HCT116 (cell line): Measurements from ENCODE around the gene TMEM242. TPM values are rescaled to one million over a fixed set of nuclear protein-coding genes. Genes with fewer than 3 reads are reported as not detected.

Source experiments
- ATAC-seq: fragments of 200-7000 bp; cut with Tn5 transposase; 2 replicates; pipeline ENCODE4 v1.9.1; 2020; ENCODE audit warnings: mild to moderate bottlenecking, moderate library complexity
- BruUV-seq: library from RNA; stranded (reverse); fragments of 400-500 nt; replicated peaks from 2 replicates; lab custom pipeline; 2021; lab: Mats Ljungman, UMichigan
- CTCF ChIA-PET: fragments of 300-600 bp; sonication (Branson Sonifier 250); formaldehyde crosslinking; loops from one replicate; lab custom pipeline; 2021; ENCODE audit warnings: antibody characterized with exemption; lab: Charles Lee
- POLR2A ChIA-PET: fragments of 300-600, 350-600 bp; sonication (Branson Sonifier 250); formaldehyde crosslinking; loops from one replicate; lab custom pipeline; 2021; ENCODE audit warnings: antibody characterized with exemption; lab: Charles Lee
- RAD21 ChIA-PET, 2 experiments: fragments of 300-600 bp; sonication (Branson Sonifier 250); formaldehyde crosslinking; loops; one replicate each; lab custom pipeline; 2023; ENCODE audit warnings: low total read pairs in 2 of 2; ENCODE audit not compliant: uncharacterized antibody in 2 of 2, unreplicated experiment in 2 of 2, low non-redundant PET in 1 of 2; lab: Charles Lee
- DNase-seq: peaks from one replicate; pipeline ENCODE4 v3.0.0-alpha.2; 2010; ENCODE audit warnings: low read depth, low spot score
- H2AFZ ChIP-seq: fragments of 200-600 bp; shearing (Covaris generic), sonication (generic); 2 replicates; pipeline ENCODE4 v1.6.1; 2017; ENCODE audit warnings: low read depth, mixed run types, mixed read lengths, antibody characterized with exemption, low read length; ENCODE audit not compliant: poor library complexity, severe bottlenecking
- H3K27ac ChIP-seq: 2 replicates; pipeline ENCODE4 v1.5.1; 2012; ENCODE audit warnings: low read depth, low read length
- H3K27me3 ChIP-seq: fragments of 200-600 bp; sonication (generic); 2 replicates; pipeline ENCODE4 v1.6.1; 2016; ENCODE audit warnings: mixed run types, low read length, mixed read lengths; ENCODE audit not compliant: insufficient read depth
- H3K36me3 ChIP-seq, 2 experiments: fragments of 200-500 bp in 1 of 2; fragments of 200-600 bp in 1 of 2; sonication (Bioruptor generic) in 1 of 2; sonication (generic) in 1 of 2; 2 replicates each; pipeline versions ENCODE4 v1.5.1 to v1.6.1; 2014 to 2016; ENCODE audit warnings: low read length in 2 of 2, inconsistent platforms in 1 of 2, mixed read lengths in 1 of 2, mixed run types in 1 of 2; ENCODE audit not compliant: insufficient read depth in 2 of 2, control insufficient read depth in 1 of 2
- H3K4me1 ChIP-seq, 2 experiments: fragments of 200-600 bp in 1 of 2; sonication (generic) in 1 of 2; 2 replicates each; pipeline versions ENCODE4 v1.5.1 to v1.6.1; 2012 to 2017; ENCODE audit warnings: low read length in 2 of 2, inconsistent platforms in 1 of 2, mild to moderate bottlenecking in 1 of 2, mixed read lengths in 1 of 2, mixed run types in 1 of 2, moderate library complexity in 1 of 2; ENCODE audit not compliant: insufficient read depth in 2 of 2, control insufficient read depth in 1 of 2
- H3K4me2 ChIP-seq: fragments of 200-600 bp; sonication (generic); 2 replicates; pipeline ENCODE4 v1.6.1; 2017; ENCODE audit warnings: mixed run types, low read length, mixed read lengths
- H3K4me3 ChIP-seq, 2 experiments: fragments of 200-600 bp in 1 of 2; sonication (generic) in 1 of 2; replicated peaks in 1 of 2; 2 replicates each; pipeline ENCODE4 v1.5.1; 2011 to 2016; ENCODE audit warnings: low read length in 2 of 2, control low read depth in 1 of 2, low read depth in 1 of 2, mild to moderate bottlenecking in 1 of 2, mixed read lengths in 1 of 2, mixed run types in 1 of 2
- H3K79me2 ChIP-seq: fragments of 200-600 bp; sonication (generic); 2 replicates; pipeline ENCODE4 v1.6.1; 2017; ENCODE audit warnings: mild to moderate bottlenecking, mixed run types, low read length, moderate library complexity, mixed read lengths; ENCODE audit not compliant: insufficient read depth
- H3K9ac ChIP-seq: fragments of 200-600 bp; sonication (generic); 2 replicates; pipeline ENCODE4 v1.6.1; 2016; ENCODE audit warnings: low read length, mixed read lengths
- H3K9me2 ChIP-seq: fragments of 200-600 bp; sonication (generic), shearing (Covaris generic); 2 replicates; pipeline ENCODE4 v1.6.1; 2017; ENCODE audit warnings: mixed run types, mild to moderate bottlenecking, moderate library complexity; ENCODE audit not compliant: insufficient read depth
- H3K9me3 ChIP-seq, 2 experiments: fragments of 200-500 bp in 1 of 2; fragments of 200-600 bp in 1 of 2; sonication (Bioruptor generic) in 1 of 2; sonication (generic) in 1 of 2; 2 replicates each; pipeline ENCODE4 v1.6.1; 2014 to 2017; ENCODE audit warnings: low read length in 2 of 2, mixed read lengths in 2 of 2, inconsistent platforms in 1 of 2, low read depth in 1 of 2, mild to moderate bottlenecking in 1 of 2, mixed run types in 1 of 2, moderate library complexity in 1 of 2; ENCODE audit not compliant: control insufficient read depth in 1 of 2, insufficient read depth in 1 of 2
- H4K20me1 ChIP-seq: fragments of 200-600 bp; sonication (generic), shearing (Covaris generic); 2 replicates; pipeline ENCODE4 v1.6.1; 2017; ENCODE audit warnings: mixed run types, mild to moderate bottlenecking, moderate library complexity; ENCODE audit not compliant: insufficient read depth
- CBX3 ChIP-seq: IDR thresholded peaks from 2 replicates; pipeline ENCODE4 v1.6.1; 2012; ENCODE audit warnings: low read depth
- CEBPB ChIP-seq: IDR thresholded peaks from 2 replicates; pipeline ENCODE4 v1.6.1; 2012; ENCODE audit warnings: low read depth
- EGR1 ChIP-seq: IDR thresholded peaks from 2 replicates; pipeline ENCODE4 v1.6.1; 2012; ENCODE audit warnings: low read depth
- EZH2 ChIP-seq: fragments of 200-600 bp; sonication (generic); IDR thresholded peaks from 2 replicates; pipeline ENCODE4 v1.6.1; 2017; ENCODE audit warnings: antibody characterized with exemption, mixed run types
- POLR2A ChIP-seq: IDR thresholded peaks from 2 replicates; pipeline ENCODE4 v1.7.0; 2011; ENCODE audit warnings: borderline replicate concordance; ENCODE audit not compliant: insufficient read depth, insufficient read length; ENCODE audit errors: extremely low read depth
- POLR2AphosphoS5 ChIP-seq: IDR thresholded peaks from 2 replicates; pipeline ENCODE4 v1.6.1; 2011; ENCODE audit warnings: mild to moderate bottlenecking, low read depth, low read length, moderate library complexity
- RAD21 ChIP-seq: IDR thresholded peaks from 2 replicates; pipeline ENCODE4 v1.6.1; 2012; ENCODE audit warnings: low read depth, mild to moderate bottlenecking
- SP1 ChIP-seq: IDR thresholded peaks from 2 replicates; pipeline ENCODE4 v1.6.1; 2012; ENCODE audit warnings: low read depth
- SRF ChIP-seq: IDR thresholded peaks from 2 replicates; pipeline ENCODE4 v1.6.1; 2012; ENCODE audit warnings: low read depth
- TCF7L2 ChIP-seq: IDR thresholded peaks from 2 replicates; pipeline ENCODE4 v1.7.0; 2011; ENCODE audit warnings: borderline replicate concordance, inconsistent platforms; ENCODE audit not compliant: insufficient read depth, insufficient read length; ENCODE audit errors: extremely low read depth
- YY1 ChIP-seq: IDR thresholded peaks from 2 replicates; pipeline ENCODE4 v1.6.1; 2011; ENCODE audit warnings: low read length, low read depth, moderate library complexity, mild to moderate bottlenecking; ENCODE audit not compliant: insufficient replicate concordance; ENCODE audit errors: extremely low read depth
- ZFX ChIP-seq: fragments of 450-650 bp; IDR thresholded peaks from 2 replicates; pipeline ENCODE4 v1.6.1; 2017
- ZNF274 ChIP-seq: fragments of 200-500 bp; sonication (Bioruptor generic); IDR thresholded peaks from 2 replicates; pipeline ENCODE4 v1.6.1; 2014; ENCODE audit warnings: mild to moderate bottlenecking, low read depth, low read length, inconsistent platforms
- intact Hi-C: fragments of 100-400 bp; cut with micrococcal nuclease; formaldehyde crosslinking; loops from 2 replicates; pipeline ENCODE4 v1.10.0; 2022
- total RNA-seq: library from RNA; stranded (reverse); gene quantifications from one replicate; pipeline ENCODE4 v1.2.1, GENCODE V29; 2021; ENCODE audit not compliant: unreplicated experiment
- TF ChIP-seq, protein P1 (sequence below): IDR thresholded peaks from 2 replicates; pipeline ENCODE4 v1.6.1; 2012
- TF ChIP-seq, protein P2 (sequence below): IDR thresholded peaks from 2 replicates; pipeline ENCODE4 v1.6.1; 2012
- TF ChIP-seq, protein P3 (sequence below): IDR thresholded peaks from 2 replicates; pipeline ENCODE4 v1.6.1; 2012; ENCODE audit warnings: low read depth

Gene TMEM242
- total RNA-seq, 1 experiment from 2014 or later, result 11.6 TPM

DNA sequence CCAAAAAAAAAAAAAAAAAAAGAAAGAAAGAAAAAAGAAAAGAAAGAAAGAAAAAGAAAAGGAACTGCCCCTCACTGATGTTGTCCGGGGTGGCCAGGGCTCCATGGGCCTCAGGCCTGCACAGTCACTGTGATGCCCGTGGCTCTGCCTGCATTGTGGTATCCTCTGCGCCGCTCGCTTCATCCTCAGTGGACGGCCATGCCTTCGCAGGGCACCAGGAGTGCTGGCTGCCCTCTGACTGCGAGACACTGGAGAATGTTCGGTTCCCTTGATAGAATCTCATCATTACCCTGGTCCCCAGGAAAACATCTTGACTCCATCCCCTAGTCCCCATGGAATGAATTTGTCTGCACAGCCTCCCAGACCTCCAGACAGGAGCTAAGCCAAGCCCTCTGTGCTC, 61.7 kb downstream of the TMEM242 start (continued):
- TF ChIP-seq POLR2AphosphoS5, result no peak
- TF ChIP-seq TCF7L2, result no peak
- no peak for TF ChIP-seq POLR2A
- TF ChIP-seq CEBPB, result no peak
- no peak for TF ChIP-seq EZH2
- TF ChIP-seq, all 23 proteins: peak for 0

DNA sequence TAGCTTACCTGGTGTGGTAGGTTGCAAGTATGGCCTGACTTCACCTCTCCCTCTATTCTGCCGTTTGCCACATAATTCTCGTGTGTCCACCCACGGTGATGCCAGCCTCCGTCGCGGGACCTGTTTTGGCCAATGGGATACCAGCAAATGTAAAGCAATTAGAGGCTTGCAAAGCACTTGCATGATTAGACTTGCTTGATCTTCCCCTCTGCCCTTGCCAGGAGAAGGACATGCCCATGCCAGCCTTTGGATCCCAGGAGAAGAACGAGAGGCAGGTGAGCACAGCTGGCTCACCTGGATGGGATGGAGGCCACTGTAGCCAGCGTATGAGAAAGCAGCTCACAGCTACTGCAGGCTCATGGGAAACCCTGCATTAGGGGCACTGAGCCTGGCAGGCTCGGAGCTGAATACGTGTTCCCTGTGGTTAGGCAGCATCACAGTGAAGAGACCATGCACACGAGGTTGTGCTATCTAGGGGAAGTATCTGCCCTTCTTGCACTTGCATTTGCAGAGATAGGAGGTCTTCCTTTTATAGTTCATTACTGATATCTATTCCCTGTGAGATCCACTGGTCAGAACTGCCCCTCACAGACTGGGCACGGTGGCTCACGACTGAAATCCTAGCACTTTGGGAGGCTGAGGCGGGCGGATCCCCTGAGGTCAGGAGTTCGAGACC, 62.4 kb downstream of the TMEM242 start:
- Histone ChIP-seq H3K36me3 (no peaks in the 10 kb centered on the region), H3K79me2 (no peaks in the 10 kb centered on the region), H3K9me3 (no peaks in the 10 kb centered on the region), H3K27ac (no peak overlapping the region), H2AFZ (no peak overlapping the region), H3K9ac (no peak overlapping the region), H3K4me1 (no peaks in the 10 kb centered on the region), H3K4me2 (no peak overlapping the region), H3K27me3 (peaks cover 15% of the 10 kb centered on the region; the same call in 1 of the 2 replicates), H4K20me1 (no peaks in the 10 kb centered on the region), H3K4me3 (no peak overlapping the region), H3K9me2 (no peaks in the 10 kb centered on the region)
- ChIA-PET POLR2A (interaction anchor here (1.1 kb wide), 1 partner anchor 13 kb away, joined by 3 read pairs; no protein-coding TSS in a partner anchor), RAD21 (no interaction called here), CTCF (no interaction called here)
- TF ChIP-seq SP1 (no peak), EGR1 (no peak)
- DNase-seq (no peak), ATAC-seq (no peak)
- BruUV-seq, result no TSS peak
- intact Hi-C loops, result no loop called here

DNA sequence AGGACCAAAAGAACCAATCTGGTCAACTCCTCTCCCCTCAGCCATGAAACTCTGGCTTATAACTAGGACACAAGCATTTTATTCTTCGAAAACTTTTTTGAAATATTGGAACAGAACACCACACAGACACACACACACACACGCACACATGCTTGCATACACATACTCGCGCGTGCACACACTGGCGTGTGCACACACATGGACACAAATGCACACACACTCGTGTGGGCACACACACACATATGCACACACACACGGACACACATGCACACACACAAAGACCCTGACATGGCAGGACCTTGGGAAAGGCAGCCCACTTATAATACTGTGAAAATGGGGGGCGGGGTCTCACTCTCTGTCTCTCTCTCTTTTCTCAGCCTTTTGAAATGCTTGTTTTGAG, 63.9 kb downstream of the TMEM242 start:
- Histone ChIP-seq H3K79me2 (no peaks in the 10 kb centered on the region), H3K27ac (no peak overlapping the region), H4K20me1 (no peaks in the 10 kb centered on the region), H3K4me1 (no peaks in the 10 kb centered on the region), H3K4me3 (no peak overlapping the region), H3K9me2 (no peaks in the 10 kb centered on the region), H3K9ac (no peak overlapping the region), H2AFZ (no peak overlapping the region), H3K36me3 (no peaks in the 10 kb centered on the region), H3K9me3 (no peaks in the 10 kb centered on the region), H3K27me3 (peaks cover 20% of the 10 kb centered on the region; the same call in 1 of the 2 replicates), H3K4me2 (no peak overlapping the region)
- intact Hi-C loops, result no loop called here
- DNase-seq (no peak), ATAC-seq (no peak)
- ChIA-PET POLR2A (no interaction called here), CTCF (no interaction called here), RAD21 (no interaction called here)
- no TSS peak for BruUV-seq
- TF ChIP-seq YY1 (no peak), EZH2 (no peak), ZNF274 (no peak), ZFX (no peak), SRF (no peak), CBX3 (no peak), RAD21 (no peak), SP1 (no peak), EGR1 (no peak), POLR2AphosphoS5 (no peak), CEBPB (no peak)
- TF ChIP-seq, protein P1, sequence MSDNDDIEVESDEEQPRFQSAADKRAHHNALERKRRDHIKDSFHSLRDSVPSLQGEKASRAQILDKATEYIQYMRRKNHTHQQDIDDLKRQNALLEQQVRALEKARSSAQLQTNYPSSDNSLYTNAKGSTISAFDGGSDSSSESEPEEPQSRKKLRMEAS, result no peak
- TF ChIP-seq, protein P2, sequence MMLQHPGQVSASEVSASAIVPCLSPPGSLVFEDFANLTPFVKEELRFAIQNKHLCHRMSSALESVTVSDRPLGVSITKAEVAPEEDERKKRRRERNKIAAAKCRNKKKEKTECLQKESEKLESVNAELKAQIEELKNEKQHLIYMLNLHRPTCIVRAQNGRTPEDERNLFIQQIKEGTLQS, result no peak
- TF ChIP-seq, protein P3, sequence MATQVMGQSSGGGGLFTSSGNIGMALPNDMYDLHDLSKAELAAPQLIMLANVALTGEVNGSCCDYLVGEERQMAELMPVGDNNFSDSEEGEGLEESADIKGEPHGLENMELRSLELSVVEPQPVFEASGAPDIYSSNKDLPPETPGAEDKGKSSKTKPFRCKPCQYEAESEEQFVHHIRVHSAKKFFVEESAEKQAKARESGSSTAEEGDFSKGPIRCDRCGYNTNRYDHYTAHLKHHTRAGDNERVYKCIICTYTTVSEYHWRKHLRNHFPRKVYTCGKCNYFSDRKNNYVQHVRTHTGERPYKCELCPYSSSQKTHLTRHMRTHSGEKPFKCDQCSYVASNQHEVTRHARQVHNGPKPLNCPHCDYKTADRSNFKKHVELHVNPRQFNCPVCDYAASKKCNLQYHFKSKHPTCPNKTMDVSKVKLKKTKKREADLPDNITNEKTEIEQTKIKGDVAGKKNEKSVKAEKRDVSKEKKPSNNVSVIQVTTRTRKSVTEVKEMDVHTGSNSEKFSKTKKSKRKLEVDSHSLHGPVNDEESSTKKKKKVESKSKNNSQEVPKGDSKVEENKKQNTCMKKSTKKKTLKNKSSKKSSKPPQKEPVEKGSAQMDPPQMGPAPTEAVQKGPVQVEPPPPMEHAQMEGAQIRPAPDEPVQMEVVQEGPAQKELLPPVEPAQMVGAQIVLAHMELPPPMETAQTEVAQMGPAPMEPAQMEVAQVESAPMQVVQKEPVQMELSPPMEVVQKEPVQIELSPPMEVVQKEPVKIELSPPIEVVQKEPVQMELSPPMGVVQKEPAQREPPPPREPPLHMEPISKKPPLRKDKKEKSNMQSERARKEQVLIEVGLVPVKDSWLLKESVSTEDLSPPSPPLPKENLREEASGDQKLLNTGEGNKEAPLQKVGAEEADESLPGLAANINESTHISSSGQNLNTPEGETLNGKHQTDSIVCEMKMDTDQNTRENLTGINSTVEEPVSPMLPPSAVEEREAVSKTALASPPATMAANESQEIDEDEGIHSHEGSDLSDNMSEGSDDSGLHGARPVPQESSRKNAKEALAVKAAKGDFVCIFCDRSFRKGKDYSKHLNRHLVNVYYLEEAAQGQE, result no peak
